H9 (cell line): ENCODE data around the gene COX8C. TPM values are rescaled to one million over a fixed set of nuclear protein-coding genes. Genes with fewer than 3 reads are reported as not detected.

Experiments
- DNase-seq: peaks from one replicate; pipeline ENCODE4 v3.0.0-alpha.2; 2017
- H2AFZ ChIP-seq: one replicate; pipeline ENCODE4 v1.6.1; 2013; ENCODE audit warnings: mild to moderate bottlenecking, low read length, control low read depth, moderate library complexity
- H2AK5ac ChIP-seq: 2 replicates; pipeline ENCODE4 v1.6.1; 2013; ENCODE audit warnings: low read length, control low read depth, mixed read lengths; ENCODE audit not compliant: insufficient read length
- H2BK120ac ChIP-seq: one replicate; pipeline ENCODE4 v1.6.1; 2013; ENCODE audit warnings: low read depth, mild to moderate bottlenecking, low read length, control low read depth, inconsistent platforms; ENCODE audit not compliant: poor library complexity, severe bottlenecking
- H2BK12ac ChIP-seq: 2 replicates; pipeline ENCODE4 v1.6.1; 2013; ENCODE audit warnings: low read length, control low read depth, mixed read lengths, low read depth; ENCODE audit not compliant: insufficient read length
- H2BK15ac ChIP-seq: 2 replicates; pipeline ENCODE4 v1.6.1; 2013; ENCODE audit warnings: low read depth, low read length, control low read depth
- H2BK20ac ChIP-seq: one replicate; pipeline ENCODE4 v1.6.1; 2013; ENCODE audit warnings: low read depth, mild to moderate bottlenecking, low read length, control low read depth, inconsistent platforms; ENCODE audit not compliant: poor library complexity, severe bottlenecking
- H2BK5ac ChIP-seq: 2 replicates; pipeline ENCODE4 v1.6.1; 2013; ENCODE audit warnings: low read length, control low read depth, mixed read lengths; ENCODE audit not compliant: insufficient read length
- H3K14ac ChIP-seq: 2 replicates; pipeline ENCODE4 v1.6.1; 2013; ENCODE audit warnings: low read length, control low read depth; ENCODE audit not compliant: insufficient read depth
- H3K18ac ChIP-seq: 2 replicates; pipeline ENCODE4 v1.6.1; 2013; ENCODE audit warnings: low read depth, mild to moderate bottlenecking, mixed read lengths, low read length, control low read depth; ENCODE audit not compliant: insufficient read length
- H3K23ac ChIP-seq: 2 replicates; pipeline ENCODE4 v1.6.1; 2013; ENCODE audit warnings: low read length, control low read depth, mixed read lengths, low read depth; ENCODE audit not compliant: insufficient read length
- H3K23me2 ChIP-seq: 2 replicates; pipeline ENCODE4 v1.6.1; 2013; ENCODE audit warnings: low read depth, mild to moderate bottlenecking, mixed read lengths, low read length, control low read depth; ENCODE audit not compliant: insufficient read length, poor library complexity, severe bottlenecking
- H3K27ac ChIP-seq: 2 replicates; pipeline ENCODE4 v1.5.1; 2013; ENCODE audit warnings: low read length, control low read depth, mixed read lengths, low read depth; ENCODE audit not compliant: insufficient read length
- H3K27me3 ChIP-seq: 2 replicates; pipeline ENCODE4 v1.6.1; 2013; ENCODE audit warnings: low read length, control low read depth, inconsistent platforms; ENCODE audit not compliant: insufficient read depth
- H3K4ac ChIP-seq: 2 replicates; pipeline ENCODE4 v1.6.1; 2013; ENCODE audit warnings: low read depth, mild to moderate bottlenecking, control low read depth, inconsistent platforms, low read length, moderate library complexity
- H3K4me1 ChIP-seq: 2 replicates; pipeline ENCODE4 v1.6.1; 2013; ENCODE audit warnings: low read length, control low read depth, inconsistent platforms; ENCODE audit not compliant: insufficient read depth
- H3K4me2 ChIP-seq: 2 replicates; pipeline ENCODE4 v1.6.1; 2013; ENCODE audit warnings: low read length, control low read depth, mixed read lengths; ENCODE audit not compliant: insufficient read length, insufficient read depth
- H3K56ac ChIP-seq: 2 replicates; pipeline ENCODE4 v1.6.1; 2013; ENCODE audit warnings: low read depth, mild to moderate bottlenecking, mixed read lengths, low read length, control low read depth; ENCODE audit not compliant: insufficient read length
- H3K79me1 ChIP-seq: 2 replicates; pipeline ENCODE4 v1.6.1; 2013; ENCODE audit warnings: low read depth, mild to moderate bottlenecking, moderate library complexity, low read length, control low read depth, inconsistent platforms; ENCODE audit not compliant: insufficient read depth, poor library complexity, severe bottlenecking
- H3K79me2 ChIP-seq: 2 replicates; pipeline ENCODE4 v1.6.1; 2013; ENCODE audit warnings: low read length, control low read depth, inconsistent platforms; ENCODE audit not compliant: insufficient read depth
- H3K9ac ChIP-seq: 2 replicates; pipeline ENCODE4 v1.6.1; 2013; ENCODE audit warnings: low read length, control low read depth, mixed read lengths; ENCODE audit not compliant: insufficient read length; ENCODE audit errors: extremely low read depth
- H3K9me3 ChIP-seq: one replicate; pipeline ENCODE4 v1.6.1; 2013; ENCODE audit warnings: low read depth, low read length, inconsistent platforms; ENCODE audit not compliant: control insufficient read depth
- H3T11ph ChIP-seq: one replicate; pipeline ENCODE4 v1.6.1; 2013; ENCODE audit warnings: mild to moderate bottlenecking, low read length, control low read depth, inconsistent platforms
- H4K20me1 ChIP-seq: one replicate; pipeline ENCODE4 v1.6.1; 2013; ENCODE audit not compliant: control insufficient read depth, insufficient read length, insufficient read depth
- H4K5ac ChIP-seq: 2 replicates; pipeline ENCODE4 v1.6.1; 2013; ENCODE audit warnings: low read depth, mild to moderate bottlenecking, mixed read lengths, low read length, control low read depth; ENCODE audit not compliant: insufficient read length
- H4K8ac ChIP-seq: replicated peaks from 2 replicates; pipeline ENCODE4 v1.6.1; 2013; ENCODE audit warnings: low read length, control low read depth, mixed read lengths, low read depth; ENCODE audit not compliant: insufficient read length
- H4K91ac ChIP-seq: 2 replicates; pipeline ENCODE4 v1.6.1; 2013; ENCODE audit warnings: low read depth, mild to moderate bottlenecking, moderate library complexity, mixed read lengths, low read length, control low read depth; ENCODE audit not compliant: insufficient read length
- H3K27ac Mint-ChIP-seq, 3 experiments: 2 replicates in 2 of 3; 3 replicates in 1 of 3; pipeline ENCODE4 v1.8.0; 2020 to 2021; ENCODE audit warnings: mixed read lengths in 3 of 3, mild to moderate bottlenecking in 1 of 3, moderate library complexity in 1 of 3
- H3K27me3 Mint-ChIP-seq: 2 replicates; pipeline ENCODE4 v1.8.0; 2021; ENCODE audit warnings: low read depth, mild to moderate bottlenecking, moderate library complexity, mixed read lengths
- H3K36me3 Mint-ChIP-seq, 3 experiments: 2 replicates in 2 of 3; 3 replicates in 1 of 3; pipeline ENCODE4 v1.8.0; 2020 to 2021; ENCODE audit warnings: low read depth in 3 of 3, mixed read lengths in 3 of 3; ENCODE audit not compliant: insufficient read depth in 1 of 3
- H3K4me1 Mint-ChIP-seq, 2 experiments: 2 replicates each; pipeline ENCODE4 v1.8.0; 2020; ENCODE audit warnings: mixed read lengths in 2 of 2
- H3K4me3 Mint-ChIP-seq, 2 experiments: 2 replicates in 1 of 2; 3 replicates in 1 of 2; pipeline ENCODE4 v1.8.0; 2020 to 2021; ENCODE audit warnings: mild to moderate bottlenecking in 2 of 2, mixed read lengths in 2 of 2, moderate library complexity in 1 of 2
- H3K9me3 Mint-ChIP-seq, 2 experiments: 2 replicates in 1 of 2; 3 replicates in 1 of 2; pipeline ENCODE4 v1.8.0; 2020; ENCODE audit warnings: mild to moderate bottlenecking in 2 of 2, mixed read lengths in 2 of 2, moderate library complexity in 1 of 2
- WGBS: extraction: QIAGEN DNeasy Blood & Tissue Kit; methylation state at CpG from one replicate; pipeline ENCODE4 v1.1.7; 2013; ENCODE audit warnings: missing lambda C conversion rate, low lambda C conversion rate, mixed read lengths; ENCODE audit not compliant: insufficient read length; ENCODE audit errors: extremely low coverage; 5-methylcytosine and 5-hydroxymethylcytosine counted together
- total RNA-seq: library from RNA; stranded (reverse); gene quantifications from 2 replicates; pipeline ENCODE4 v1.2.1, GENCODE V29; 2021
- TF ChIP-seq, protein P1 (sequence below): fragments of 200-600 bp; sonication (generic); conservative IDR thresholded peaks from 3 replicates; pipeline ENCODE4 v1.8.0; 2021; ENCODE audit warnings: antibody characterized with exemption, mild to moderate bottlenecking

Gene COX8C
- total RNA-seq, 1 experiment from 2014 or later = not detected

GRCh38 chr14:93375673-93376156, 28.7 kb downstream of the COX8C start:
- Histone ChIP-seq H2BK20ac (no peak overlapping the region), H3T11ph (no peak overlapping the region), H3K4me1 (no peaks in the 10 kb centered on the region), H2BK5ac (no peak overlapping the region), H2BK12ac (no peak overlapping the region), H3K9ac (no peak overlapping the region), H3K23me2 (no peaks in the 10 kb centered on the region), H3K14ac (no peak overlapping the region), H4K91ac (no peak overlapping the region), H3K56ac (no peak overlapping the region), H3K18ac (no peak overlapping the region), H2BK15ac (no peak overlapping the region), H2AFZ (no peak overlapping the region), H3K9me3 (no peaks in the 10 kb centered on the region), H3K79me1 (no peaks in the 10 kb centered on the region), H3K27me3 (no peaks in the 10 kb centered on the region), H2BK120ac (no peak overlapping the region), H3K79me2 (no peaks in the 10 kb centered on the region), H3K27ac (no peak overlapping the region), H4K8ac (no peak overlapping the region), H2AK5ac (no peak overlapping the region), H3K23ac (no peak overlapping the region), H4K20me1 (no peaks in the 10 kb centered on the region), H4K5ac (no peak overlapping the region), H3K4me2 (no peak overlapping the region), H3K4ac (no peak overlapping the region)
- no peaks in the 10 kb centered on the region; a peak in 1 of 7 replicates for H3K36me3 Mint-ChIP-seq
- WGBS = no CpG with 5 or more reads among the region's 6 CpGs
- H3K27ac Mint-ChIP-seq = no peak overlapping the region
- no peaks in the 10 kb centered on the region for H3K27me3 Mint-ChIP-seq
- H3K4me3 Mint-ChIP-seq = no peak overlapping the region
- H3K9me3 Mint-ChIP-seq = peaks cover 4 to 7% of the 10 kb centered on the region in 2 experiments; a peak in 2 of 5 replicates
- TF ChIP-seq, protein P1, sequence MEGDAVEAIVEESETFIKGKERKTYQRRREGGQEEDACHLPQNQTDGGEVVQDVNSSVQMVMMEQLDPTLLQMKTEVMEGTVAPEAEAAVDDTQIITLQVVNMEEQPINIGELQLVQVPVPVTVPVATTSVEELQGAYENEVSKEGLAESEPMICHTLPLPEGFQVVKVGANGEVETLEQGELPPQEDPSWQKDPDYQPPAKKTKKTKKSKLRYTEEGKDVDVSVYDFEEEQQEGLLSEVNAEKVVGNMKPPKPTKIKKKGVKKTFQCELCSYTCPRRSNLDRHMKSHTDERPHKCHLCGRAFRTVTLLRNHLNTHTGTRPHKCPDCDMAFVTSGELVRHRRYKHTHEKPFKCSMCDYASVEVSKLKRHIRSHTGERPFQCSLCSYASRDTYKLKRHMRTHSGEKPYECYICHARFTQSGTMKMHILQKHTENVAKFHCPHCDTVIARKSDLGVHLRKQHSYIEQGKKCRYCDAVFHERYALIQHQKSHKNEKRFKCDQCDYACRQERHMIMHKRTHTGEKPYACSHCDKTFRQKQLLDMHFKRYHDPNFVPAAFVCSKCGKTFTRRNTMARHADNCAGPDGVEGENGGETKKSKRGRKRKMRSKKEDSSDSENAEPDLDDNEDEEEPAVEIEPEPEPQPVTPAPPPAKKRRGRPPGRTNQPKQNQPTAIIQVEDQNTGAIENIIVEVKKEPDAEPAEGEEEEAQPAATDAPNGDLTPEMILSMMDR = no peak
- no peaks in the 10 kb centered on the region for H3K4me1 Mint-ChIP-seq
- DNase-seq = no peak
